H9 (cell line): Measurements from ENCODE around the gene RUNX2. TPM values are rescaled to one million over a fixed set of nuclear protein-coding genes. Genes with fewer than 3 reads are reported as not detected.
A peak's percentile ranks its signal among the peaks of the same experiment; 100 is the strongest.

Experiments used
- DNase-seq: peaks from one replicate; pipeline ENCODE4 v3.0.0-alpha.2; 2017
- H2AFZ ChIP-seq: one replicate; pipeline ENCODE4 v1.6.1; 2013; ENCODE audit warnings: mild to moderate bottlenecking, low read length, control low read depth, moderate library complexity
- H2AK5ac ChIP-seq: 2 replicates; pipeline ENCODE4 v1.6.1; 2013; ENCODE audit warnings: low read length, control low read depth, mixed read lengths; ENCODE audit not compliant: insufficient read length
- H2BK120ac ChIP-seq: one replicate; pipeline ENCODE4 v1.6.1; 2013; ENCODE audit warnings: low read depth, mild to moderate bottlenecking, low read length, control low read depth, inconsistent platforms; ENCODE audit not compliant: poor library complexity, severe bottlenecking
- H2BK12ac ChIP-seq: 2 replicates; pipeline ENCODE4 v1.6.1; 2013; ENCODE audit warnings: low read length, control low read depth, mixed read lengths, low read depth; ENCODE audit not compliant: insufficient read length
- H2BK15ac ChIP-seq: 2 replicates; pipeline ENCODE4 v1.6.1; 2013; ENCODE audit warnings: low read depth, low read length, control low read depth
- H2BK20ac ChIP-seq: one replicate; pipeline ENCODE4 v1.6.1; 2013; ENCODE audit warnings: low read depth, mild to moderate bottlenecking, low read length, control low read depth, inconsistent platforms; ENCODE audit not compliant: poor library complexity, severe bottlenecking
- H2BK5ac ChIP-seq: 2 replicates; pipeline ENCODE4 v1.6.1; 2013; ENCODE audit warnings: low read length, control low read depth, mixed read lengths; ENCODE audit not compliant: insufficient read length
- H3K14ac ChIP-seq: 2 replicates; pipeline ENCODE4 v1.6.1; 2013; ENCODE audit warnings: low read length, control low read depth; ENCODE audit not compliant: insufficient read depth
- H3K18ac ChIP-seq: 2 replicates; pipeline ENCODE4 v1.6.1; 2013; ENCODE audit warnings: low read depth, mild to moderate bottlenecking, mixed read lengths, low read length, control low read depth; ENCODE audit not compliant: insufficient read length
- H3K23ac ChIP-seq: 2 replicates; pipeline ENCODE4 v1.6.1; 2013; ENCODE audit warnings: low read length, control low read depth, mixed read lengths, low read depth; ENCODE audit not compliant: insufficient read length
- H3K23me2 ChIP-seq: 2 replicates; pipeline ENCODE4 v1.6.1; 2013; ENCODE audit warnings: low read depth, mild to moderate bottlenecking, mixed read lengths, low read length, control low read depth; ENCODE audit not compliant: insufficient read length, poor library complexity, severe bottlenecking
- H3K27ac ChIP-seq: 2 replicates; pipeline ENCODE4 v1.5.1; 2013; ENCODE audit warnings: low read length, control low read depth, mixed read lengths, low read depth; ENCODE audit not compliant: insufficient read length
- H3K27me3 ChIP-seq: 2 replicates; pipeline ENCODE4 v1.6.1; 2013; ENCODE audit warnings: low read length, control low read depth, inconsistent platforms; ENCODE audit not compliant: insufficient read depth
- H3K4ac ChIP-seq: 2 replicates; pipeline ENCODE4 v1.6.1; 2013; ENCODE audit warnings: low read depth, mild to moderate bottlenecking, control low read depth, inconsistent platforms, low read length, moderate library complexity
- H3K4me1 ChIP-seq: 2 replicates; pipeline ENCODE4 v1.6.1; 2013; ENCODE audit warnings: low read length, control low read depth, inconsistent platforms; ENCODE audit not compliant: insufficient read depth
- H3K4me2 ChIP-seq: 2 replicates; pipeline ENCODE4 v1.6.1; 2013; ENCODE audit warnings: low read length, control low read depth, mixed read lengths; ENCODE audit not compliant: insufficient read length, insufficient read depth
- H3K56ac ChIP-seq: 2 replicates; pipeline ENCODE4 v1.6.1; 2013; ENCODE audit warnings: low read depth, mild to moderate bottlenecking, mixed read lengths, low read length, control low read depth; ENCODE audit not compliant: insufficient read length
- H3K79me1 ChIP-seq: 2 replicates; pipeline ENCODE4 v1.6.1; 2013; ENCODE audit warnings: low read depth, mild to moderate bottlenecking, moderate library complexity, low read length, control low read depth, inconsistent platforms; ENCODE audit not compliant: insufficient read depth, poor library complexity, severe bottlenecking
- H3K79me2 ChIP-seq: 2 replicates; pipeline ENCODE4 v1.6.1; 2013; ENCODE audit warnings: low read length, control low read depth, inconsistent platforms; ENCODE audit not compliant: insufficient read depth
- H3K9ac ChIP-seq: 2 replicates; pipeline ENCODE4 v1.6.1; 2013; ENCODE audit warnings: low read length, control low read depth, mixed read lengths; ENCODE audit not compliant: insufficient read length; ENCODE audit errors: extremely low read depth
- H3K9me3 ChIP-seq: one replicate; pipeline ENCODE4 v1.6.1; 2013; ENCODE audit warnings: low read depth, low read length, inconsistent platforms; ENCODE audit not compliant: control insufficient read depth
- H3T11ph ChIP-seq: one replicate; pipeline ENCODE4 v1.6.1; 2013; ENCODE audit warnings: mild to moderate bottlenecking, low read length, control low read depth, inconsistent platforms
- H4K20me1 ChIP-seq: one replicate; pipeline ENCODE4 v1.6.1; 2013; ENCODE audit not compliant: control insufficient read depth, insufficient read length, insufficient read depth
- H4K5ac ChIP-seq: 2 replicates; pipeline ENCODE4 v1.6.1; 2013; ENCODE audit warnings: low read depth, mild to moderate bottlenecking, mixed read lengths, low read length, control low read depth; ENCODE audit not compliant: insufficient read length
- H4K8ac ChIP-seq: replicated peaks from 2 replicates; pipeline ENCODE4 v1.6.1; 2013; ENCODE audit warnings: low read length, control low read depth, mixed read lengths, low read depth; ENCODE audit not compliant: insufficient read length
- H4K91ac ChIP-seq: 2 replicates; pipeline ENCODE4 v1.6.1; 2013; ENCODE audit warnings: low read depth, mild to moderate bottlenecking, moderate library complexity, mixed read lengths, low read length, control low read depth; ENCODE audit not compliant: insufficient read length
- H3K27ac Mint-ChIP-seq, 3 experiments: 2 replicates in 2 of 3; 3 replicates in 1 of 3; pipeline ENCODE4 v1.8.0; 2020 to 2021; ENCODE audit warnings: mixed read lengths in 3 of 3, mild to moderate bottlenecking in 1 of 3, moderate library complexity in 1 of 3
- H3K27me3 Mint-ChIP-seq: 2 replicates; pipeline ENCODE4 v1.8.0; 2021; ENCODE audit warnings: low read depth, mild to moderate bottlenecking, moderate library complexity, mixed read lengths
- H3K36me3 Mint-ChIP-seq, 3 experiments: 2 replicates in 2 of 3; 3 replicates in 1 of 3; pipeline ENCODE4 v1.8.0; 2020 to 2021; ENCODE audit warnings: low read depth in 3 of 3, mixed read lengths in 3 of 3; ENCODE audit not compliant: insufficient read depth in 1 of 3
- H3K4me1 Mint-ChIP-seq, 2 experiments: 2 replicates each; pipeline ENCODE4 v1.8.0; 2020; ENCODE audit warnings: mixed read lengths in 2 of 2
- H3K4me3 Mint-ChIP-seq, 2 experiments: 2 replicates in 1 of 2; 3 replicates in 1 of 2; pipeline ENCODE4 v1.8.0; 2020 to 2021; ENCODE audit warnings: mild to moderate bottlenecking in 2 of 2, mixed read lengths in 2 of 2, moderate library complexity in 1 of 2
- H3K9me3 Mint-ChIP-seq, 2 experiments: 2 replicates in 1 of 2; 3 replicates in 1 of 2; pipeline ENCODE4 v1.8.0; 2020; ENCODE audit warnings: mild to moderate bottlenecking in 2 of 2, mixed read lengths in 2 of 2, moderate library complexity in 1 of 2
- CTCF ChIP-seq: fragments of 200-600 bp; sonication (generic); conservative IDR thresholded peaks from 3 replicates; pipeline ENCODE4 v1.8.0; 2021; ENCODE audit warnings: antibody characterized with exemption, mild to moderate bottlenecking
- WGBS: extraction: QIAGEN DNeasy Blood & Tissue Kit; methylation state at CpG from one replicate; pipeline ENCODE4 v1.1.7; 2013; ENCODE audit warnings: missing lambda C conversion rate, low lambda C conversion rate, mixed read lengths; ENCODE audit not compliant: insufficient read length; ENCODE audit errors: extremely low coverage; 5-methylcytosine and 5-hydroxymethylcytosine counted together
- total RNA-seq: library from RNA; stranded (reverse); gene quantifications from 2 replicates; pipeline ENCODE4 v1.2.1, GENCODE V29; 2021

Gene RUNX2
- total RNA-seq, 1 experiment from 2014 or later = 0.15 TPM

GRCh38 chr6:45378334-45378926 lies 50.3 kb downstream of the RUNX2 start:
- Histone ChIP-seq H2BK5ac (no peak overlapping the region), H2BK15ac (no peak overlapping the region), H3K79me1 (no peaks in the 10 kb centered on the region), H4K91ac (no peak overlapping the region), H3K79me2 (peaks cover 3% of the 10 kb centered on the region; the same call in 1 of the 2 replicates), H3T11ph (no peak overlapping the region), H3K4me2 (peak overlapping the region; percentile 91), H4K8ac (no peak overlapping the region), H3K9ac (peak overlapping the region; percentile 84), H3K27me3 (no peaks in the 10 kb centered on the region), H2BK20ac (no peak overlapping the region), H3K27ac (peak overlapping the region; percentile 8), H3K23ac (no peak overlapping the region), H3K56ac (no peak overlapping the region), H2AK5ac (no peak overlapping the region), H3K14ac (peak overlapping the region; percentile 86; the same call in 1 of the 2 replicates), H3K9me3 (no peaks in the 10 kb centered on the region), H2BK12ac (no peak overlapping the region), H2AFZ (no peak overlapping the region), H2BK120ac (no peak overlapping the region), H3K4ac (no peak overlapping the region), H3K4me1 (no peaks in the 10 kb centered on the region), H3K23me2 (peaks cover 7% of the 10 kb centered on the region), H4K5ac (no peak overlapping the region), H3K18ac (peak overlapping the region; percentile 83), H4K20me1 (no peaks in the 10 kb centered on the region)
- no peaks in the 10 kb centered on the region for H3K36me3 Mint-ChIP-seq
- H3K4me1 Mint-ChIP-seq = peaks cover 14 to 19% of the 10 kb centered on the region in 2 experiments
- no peaks in the 10 kb centered on the region for H3K9me3 Mint-ChIP-seq
- no CpG with 5 or more reads among the region's 21 CpGs for WGBS
- no peak for DNase-seq
- H3K27me3 Mint-ChIP-seq = no peaks in the 10 kb centered on the region
- no peak for TF ChIP-seq CTCF
- peak overlapping the region; percentile 96 to 99 (median 99) for H3K27ac Mint-ChIP-seq
- peak overlapping the region; percentile 94 to 95 for H3K4me3 Mint-ChIP-seq
